Measurements from ENCODE around the gene EHMT1.
"Not testable (repeated sequence)": the region's sequence is repeated elsewhere in the genome, so short reads cannot be mapped to it uniquely, and the experiment has no call there.

Gene EHMT1

GRCh38 chr9:137774775-137775386 is 156.1 kb downstream of the EHMT1 start:
- H3K79me2 ChIP-seq = no peaks in the 10 kb centered on the region
- no peaks in the 10 kb centered on the region for H3K4me1 ChIP-seq
- no peak overlapping the region for H3K27ac ChIP-seq
- TF ChIP-seq CTCF (IDR thresholded peaks at IDR 0.05) = no peak
- no peak overlapping the region for H3K4me3 ChIP-seq (ENCODE audit: low read depth, low read length)
- H2AFZ ChIP-seq = no peak overlapping the region
- H3K9me3 ChIP-seq (ENCODE audit: control insufficient read depth, low read length) = no peaks in the 10 kb centered on the region
- H3K9ac ChIP-seq = no peak overlapping the region
- H3K4me2 ChIP-seq (ENCODE audit: low read length) = no peak overlapping the region
- H3K36me3 ChIP-seq (ENCODE audit: control insufficient read depth, insufficient read depth, low read length) = no peaks in the 10 kb centered on the region
- H3K27me3 ChIP-seq (ENCODE audit: control insufficient read depth, insufficient read depth, low read length) = no peaks in the 10 kb centered on the region

- Histone ChIP-seq H3K4me3 (ENCODE audit: low read depth, low read length) (no peak overlapping the region), H3K79me2 (no peaks in the 10 kb centered on the region)
- TF ChIP-seq CTCF (IDR thresholded peaks at IDR 0.05) = no peak
Measured at GRCh38 chr9:137776306-137776995, 157.6 kb downstream of the EHMT1 start.

GRCh38 chr9:137777761-137778160 is 159.0 kb downstream of the EHMT1 start:
- H3K9me3 ChIP-seq (ENCODE audit: control insufficient read depth, low read length) = no peaks in the 10 kb centered on the region
- H3K9ac ChIP-seq = no peak overlapping the region
- no peak for TF ChIP-seq CTCF (IDR thresholded peaks at IDR 0.05)
- no peak overlapping the region for H3K27ac ChIP-seq
- H3K4me1 ChIP-seq = no peaks in the 10 kb centered on the region
- no peak overlapping the region for H3K4me2 ChIP-seq (ENCODE audit: low read length)
- no peaks in the 10 kb centered on the region for H3K79me2 ChIP-seq
- no peaks in the 10 kb centered on the region for H3K36me3 ChIP-seq (ENCODE audit: control insufficient read depth, insufficient read depth, low read length)
- no peaks in the 10 kb centered on the region for H3K27me3 ChIP-seq (ENCODE audit: control insufficient read depth, insufficient read depth, low read length)
- H2AFZ ChIP-seq = no peak overlapping the region
- H3K4me3 ChIP-seq (ENCODE audit: low read depth, low read length) = no peak overlapping the region

More at GRCh38 chr9:137776306-137776995, 157.6 kb downstream of the EHMT1 start:
- Histone ChIP-seq H3K9me3 (ENCODE audit: control insufficient read depth, low read length) (no peaks in the 10 kb centered on the region), H2AFZ (no peak overlapping the region), H3K4me2 (ENCODE audit: low read length) (no peak overlapping the region), H3K9ac (no peak overlapping the region), H3K27ac (no peak overlapping the region), H3K27me3 (ENCODE audit: control insufficient read depth, insufficient read depth, low read length) (no peaks in the 10 kb centered on the region), H3K36me3 (ENCODE audit: control insufficient read depth, insufficient read depth, low read length) (no peaks in the 10 kb centered on the region), H3K4me1 (no peaks in the 10 kb centered on the region)

- Histone ChIP-seq H3K27me3 (ENCODE audit: control insufficient read depth, insufficient read depth, low read length) (no peaks in the 10 kb centered on the region), H2AFZ (no peak overlapping the region), H3K27ac (no peak overlapping the region), H3K4me1 (no peaks in the 10 kb centered on the region), H3K4me3 (ENCODE audit: low read depth, low read length) (no peak overlapping the region), H3K9ac (no peak overlapping the region), H3K4me2 (ENCODE audit: low read length) (no peak overlapping the region), H3K79me2 (no peaks in the 10 kb centered on the region), H3K36me3 (ENCODE audit: control insufficient read depth, insufficient read depth, low read length) (no peaks in the 10 kb centered on the region), H3K9me3 (ENCODE audit: control insufficient read depth, low read length) (no peaks in the 10 kb centered on the region)
- no peak for TF ChIP-seq CTCF (IDR thresholded peaks at IDR 0.05)
Measured at GRCh38 chr9:137778336-137778735, 159.5 kb downstream of the EHMT1 start.

- Histone ChIP-seq H3K27me3 (ENCODE audit: control insufficient read depth, insufficient read depth, low read length) (no peaks in the 10 kb centered on the region), H3K9ac (no peak overlapping the region), H3K4me1 (no peaks in the 10 kb centered on the region), H3K4me2 (ENCODE audit: low read length) (no peak overlapping the region), H2AFZ (no peak overlapping the region), H3K36me3 (ENCODE audit: control insufficient read depth, insufficient read depth, low read length) (no peaks in the 10 kb centered on the region), H3K4me3 (ENCODE audit: low read depth, low read length) (no peak overlapping the region), H3K27ac (no peak overlapping the region), H3K79me2 (no peaks in the 10 kb centered on the region), H3K9me3 (ENCODE audit: control insufficient read depth, low read length) (no peaks in the 10 kb centered on the region)
- no peak for TF ChIP-seq CTCF (IDR thresholded peaks at IDR 0.05)
Measured at GRCh38 chr9:137778914-137779313, 160.1 kb downstream of the EHMT1 start.

- H3K9me3 ChIP-seq (ENCODE audit: control insufficient read depth, low read length); H3K27me3 ChIP-seq (ENCODE audit: control insufficient read depth, insufficient read depth, low read length); H3K4me1 ChIP-seq; H3K4me3 ChIP-seq (ENCODE audit: low read depth, low read length); H3K79me2 ChIP-seq; H2AFZ ChIP-seq; H3K9ac ChIP-seq; H3K27ac ChIP-seq; H3K4me2 ChIP-seq (ENCODE audit: low read length); H3K36me3 ChIP-seq (ENCODE audit: control insufficient read depth, insufficient read depth, low read length): not testable (repeated sequence)
Measured at GRCh38 chr9:137780031-137780430, 161.2 kb downstream of the EHMT1 start.
